ENCODE data around the gene PTGER1.
"Not testable (repeated sequence)": the region's sequence is repeated elsewhere in the genome, so short reads cannot be mapped to it uniquely, and the experiment has no call there.

Gene PTGER1

GRCh38 chr19:14475251-14476073, at the start of gene PTGER1:
Gene PTGER1, minus strand, starts transcription at chr19:14475354. Its CDS starts 1,034 bp downstream, at chr19:14474320.
- DNase-seq, result peak; percentile 68

GRCh38 chr19:14520543-14520942, 45.4 kb upstream of the PTGER1 start:
- no peak for DNase-seq

GRCh38 chr19:14519860-14520407, 44.8 kb upstream of the PTGER1 start:
- DNase-seq, result peak; percentile 32

- DNase-seq, result no peak
Observed at GRCh38 chr19:14519245-14519859, 44.2 kb upstream of the PTGER1 start.

- DNase-seq, result peak; percentile 68
Observed at GRCh38 chr19:14517840-14518505, 42.8 kb upstream of the PTGER1 start, which contains the start of gene DNAJB1. Gene DNAJB1, minus strand, starts transcription at chr19:14518397. Its CDS starts 48 bp downstream, at chr19:14518349.

- DNase-seq, result no peak
Observed at GRCh38 chr19:14517446-14517839, 42.3 kb upstream of the PTGER1 start.

- DNase-seq, result no peak
Observed at GRCh38 chr19:14516746-14517438, 41.7 kb upstream of the PTGER1 start.

- no peak for DNase-seq
Observed at GRCh38 chr19:14516048-14516534, 40.9 kb upstream of the PTGER1 start.

- no peak for DNase-seq
Observed at GRCh38 chr19:14515501-14516047, 40.4 kb upstream of the PTGER1 start.

GRCh38 chr19:14514215-14514863, 39.2 kb upstream of the PTGER1 start:
- DNase-seq, result no peak

- DNase-seq, result no peak
Observed at GRCh38 chr19:14512406-14512961, 37.3 kb upstream of the PTGER1 start.

GRCh38 chr19:14511229-14511593, 36.1 kb upstream of the PTGER1 start:
- DNase-seq, result no peak

GRCh38 chr19:14510311-14511228, 35.4 kb upstream of the PTGER1 start:
- DNase-seq, result peak; percentile 34

GRCh38 chr19:14507704-14508542, 32.8 kb upstream of the PTGER1 start:
- DNase-seq, result no peak

GRCh38 chr19:14505488-14506239, 30.5 kb upstream of the PTGER1 start:
- peak; percentile 87 for DNase-seq

GRCh38 chr19:14504575-14504974, 29.4 kb upstream of the PTGER1 start:
- DNase-seq, result not testable (repeated sequence)

GRCh38 chr19:14503285-14503684, 28.1 kb upstream of the PTGER1 start:
- no peak for DNase-seq

GRCh38 chr19:14502334-14503092, 27.4 kb upstream of the PTGER1 start:
- DNase-seq, result no peak
